LoVo (cell line): ENCODE results near the gene GOLGB1.

Experiments
- DNase-seq: peaks from one replicate; pipeline ENCODE4 v3.0.0-alpha.2; 2016; ENCODE audit warnings: low spot score

The GOLGB1 gene

DNA sequence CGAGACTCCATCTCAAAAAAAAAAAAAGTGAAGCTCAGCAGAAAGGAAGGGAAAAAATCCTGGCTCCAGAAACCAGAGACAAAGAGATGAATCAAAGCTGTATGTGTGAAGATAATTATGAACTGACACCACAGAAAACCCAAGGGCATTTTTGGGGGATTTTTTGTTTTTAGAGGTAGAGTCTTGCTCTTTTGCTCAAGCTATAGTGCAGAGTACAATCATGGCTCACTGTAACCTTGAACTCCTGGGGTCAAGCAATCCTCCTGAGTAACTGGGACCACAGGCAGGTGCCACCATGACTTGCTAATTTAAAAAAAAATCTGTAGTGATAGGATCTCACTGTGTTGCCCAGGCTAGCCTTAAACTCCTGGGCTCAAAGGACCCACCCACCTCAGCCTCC lies 111.6 kb downstream of the GOLGB1 start:
- DNase-seq = no peak

DNA sequence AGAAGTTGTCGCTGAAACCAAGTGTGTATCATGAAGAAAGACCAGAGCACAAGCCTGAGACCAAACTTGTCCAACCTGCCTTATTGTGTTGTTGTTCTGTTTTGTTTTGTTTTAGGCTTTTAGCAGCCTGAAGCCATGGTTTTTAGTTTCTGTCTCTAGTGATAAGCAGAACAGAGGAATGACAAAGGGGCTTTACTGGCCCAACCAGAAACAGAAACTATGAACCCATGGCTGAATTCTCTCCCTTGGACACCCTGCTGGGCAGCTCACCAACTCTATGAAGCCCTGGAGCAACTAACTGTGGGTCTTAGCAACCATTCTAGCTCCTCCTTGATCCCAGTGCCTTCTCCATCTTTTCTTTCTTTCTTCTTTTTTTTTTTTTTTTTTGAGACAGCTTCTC lies 119.2 kb downstream of the GOLGB1 start:
- DNase-seq = no peak

DNA sequence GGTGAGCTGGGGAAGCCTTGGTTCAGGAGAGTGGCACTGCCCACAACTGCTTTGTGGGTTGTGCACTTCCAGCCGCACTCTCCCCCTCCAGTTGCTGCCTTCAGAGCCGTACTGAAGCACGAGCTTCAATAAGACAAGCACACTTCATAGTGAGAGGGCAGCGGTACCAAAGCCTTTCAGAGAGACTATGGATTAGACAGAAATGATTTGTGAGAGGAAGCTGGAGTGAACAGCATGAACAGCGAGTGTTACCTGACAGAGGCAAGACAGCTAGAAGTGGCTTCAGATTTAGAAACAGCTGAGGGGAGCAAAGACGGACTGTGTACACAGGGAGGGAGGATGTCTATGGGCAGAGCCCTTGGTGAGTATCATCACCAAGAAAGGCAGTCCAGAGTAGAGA lies 119.9 kb downstream of the GOLGB1 start:
- no peak for DNase-seq

DNA sequence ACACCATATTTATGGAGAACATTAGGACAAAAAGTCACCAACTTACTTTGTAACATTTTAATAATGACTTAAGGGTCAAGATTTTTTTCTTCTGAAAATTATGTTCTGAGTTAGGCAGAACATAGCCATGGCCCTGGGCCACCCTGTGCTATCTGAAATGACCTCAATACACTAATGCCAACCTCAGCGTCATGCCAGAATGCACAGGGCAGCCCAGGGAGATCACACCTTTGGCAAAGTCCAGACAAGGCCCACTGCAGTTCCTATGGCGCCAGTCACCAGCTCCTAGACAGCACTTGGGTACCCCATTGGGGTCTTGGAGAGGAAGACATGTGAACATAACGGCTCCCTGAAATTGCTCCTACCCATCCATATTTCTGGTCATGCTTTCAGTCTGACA lies 121.9 kb downstream of the GOLGB1 start:
- DNase-seq = no peak

DNA sequence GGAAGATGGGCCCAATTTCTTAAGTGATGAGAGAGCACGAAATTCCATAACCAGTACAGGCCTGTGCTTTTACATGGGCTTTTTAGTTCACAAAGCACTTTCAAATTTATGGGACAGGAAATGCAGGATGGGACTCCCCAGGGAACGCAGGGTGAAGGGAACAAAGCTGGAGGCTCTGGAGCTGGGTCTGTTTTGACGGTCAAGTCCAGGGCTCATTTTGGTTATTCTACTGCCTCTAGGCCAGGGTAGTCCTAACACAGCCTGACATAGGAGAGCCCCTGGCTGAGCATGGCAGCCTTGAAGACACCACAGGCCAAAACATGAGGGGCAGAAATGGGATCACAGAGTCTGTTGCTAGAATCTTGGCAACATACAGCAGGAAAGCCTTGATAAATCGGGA lies 122.3 kb downstream of the GOLGB1 start:
- no peak for DNase-seq

DNA sequence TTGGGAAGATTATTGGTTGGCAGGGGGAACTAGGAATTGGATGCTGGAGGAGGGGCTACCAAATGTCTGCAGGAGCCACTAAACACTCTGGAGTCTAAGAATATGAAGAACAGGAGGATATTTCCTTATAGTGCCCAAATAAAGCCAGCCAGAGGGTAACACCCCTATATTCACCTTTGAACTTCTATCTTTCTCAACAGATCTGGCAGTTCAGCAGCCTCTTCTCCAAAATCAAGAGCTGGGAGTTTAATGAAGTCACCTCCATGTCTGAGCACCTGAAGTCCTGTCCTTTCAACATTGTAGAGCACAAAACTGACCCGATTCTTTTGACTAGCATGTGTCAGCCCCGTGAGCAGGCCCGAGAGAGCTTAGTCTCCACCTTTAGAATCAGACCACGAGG lies 123.0 kb downstream of the GOLGB1 start:
- no peak for DNase-seq

DNA sequence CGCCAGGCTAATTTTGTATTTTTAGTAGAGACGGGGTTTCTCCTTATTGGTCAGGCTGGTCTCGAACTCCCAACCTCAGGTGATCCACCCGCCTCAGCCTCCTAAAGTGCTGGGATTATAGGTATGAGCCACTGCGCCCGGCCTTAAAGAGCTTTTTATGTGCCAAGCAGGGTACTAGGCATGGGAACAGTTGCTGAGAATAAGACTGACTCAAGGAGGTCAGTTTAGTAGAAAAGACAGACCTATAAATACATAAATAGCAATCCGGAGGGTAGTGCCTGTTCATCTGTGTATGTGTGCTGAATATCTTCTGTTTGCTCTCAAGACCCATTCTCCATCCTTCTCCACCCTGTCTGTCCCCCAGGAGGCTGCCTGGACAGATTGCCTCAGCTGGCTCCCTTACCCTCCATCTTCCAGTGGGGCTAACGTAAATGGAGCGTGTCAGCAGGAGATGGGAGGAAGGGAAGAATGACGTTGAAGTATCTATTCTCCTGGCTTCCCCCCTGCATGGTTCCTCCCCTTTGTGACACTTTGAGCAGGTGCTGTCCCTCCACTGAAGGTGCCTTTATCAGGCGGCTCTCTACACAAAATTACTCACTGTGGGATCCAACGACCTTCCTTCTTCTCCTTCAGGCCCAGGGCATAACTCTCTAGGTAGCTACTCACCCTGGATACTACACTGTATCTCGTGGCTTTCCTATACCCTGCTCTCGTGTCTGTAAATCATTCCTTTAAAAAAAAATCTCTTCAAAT lies 125.2 kb downstream of the GOLGB1 start:
- no peak for DNase-seq

DNA sequence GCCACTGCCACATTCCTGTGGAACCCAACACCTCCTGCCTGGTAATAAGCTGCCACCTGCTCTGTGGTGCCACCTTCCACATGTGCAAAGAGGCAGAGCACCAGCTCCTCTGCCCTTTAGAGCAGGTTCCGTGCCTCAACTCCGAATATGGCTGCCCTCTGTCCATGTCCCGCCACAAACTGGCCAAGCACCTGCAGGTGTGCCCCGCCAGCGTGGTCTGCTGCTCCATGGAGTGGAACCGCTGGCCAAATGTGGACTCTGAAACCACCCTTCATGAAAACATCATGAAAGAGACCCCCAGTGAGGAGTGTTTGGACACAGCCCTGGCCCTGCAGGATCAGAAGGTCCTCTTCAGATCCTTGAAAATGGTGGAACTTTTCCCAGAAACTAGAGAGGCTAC lies 128.1 kb downstream of the GOLGB1 start:
- DNase-seq = no peak

DNA sequence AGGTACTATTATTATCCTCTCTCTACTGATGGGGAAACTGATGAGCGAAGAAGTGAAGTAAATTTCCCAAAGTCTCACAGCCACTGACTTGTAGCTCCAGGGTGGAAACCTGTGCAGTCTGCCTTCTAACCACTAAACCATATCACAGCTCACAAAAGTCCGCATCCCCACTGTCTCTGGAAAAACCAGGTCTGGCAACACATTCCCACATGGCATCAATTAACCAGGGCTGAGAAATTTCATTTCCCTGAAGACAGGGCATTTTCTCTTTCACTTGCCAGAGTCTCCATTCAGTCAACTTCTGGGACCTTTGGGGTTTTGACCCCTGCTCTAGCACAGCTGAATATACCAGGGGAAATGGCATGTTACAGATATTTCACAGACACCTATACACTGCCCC lies 129.8 kb downstream of the GOLGB1 start:
- no peak for DNase-seq
